Choroid plexus epithelial cell (primary cell): ENCODE data around the gene TEDC1.
A peak's percentile ranks its signal among the peaks of the same experiment; 100 is the strongest.

Experiments used
- DNase-seq: peaks from one replicate; pipeline ENCODE4 v3.0.0-alpha.2; 2010; ENCODE audit warnings: low read depth
- H3K4me3 ChIP-seq: 2 replicates; pipeline ENCODE4 v1.5.1; 2011; ENCODE audit warnings: low read depth, mild to moderate bottlenecking, control low read depth, low read length, moderate library complexity
- TF ChIP-seq, protein P1 (sequence below): conservative IDR thresholded peaks from 2 replicates; pipeline ENCODE4 v1.5.1; 2011; ENCODE audit warnings: low read depth, mild to moderate bottlenecking, control low read depth, inconsistent platforms, low read length, moderate library complexity

Gene TEDC1

DNA sequence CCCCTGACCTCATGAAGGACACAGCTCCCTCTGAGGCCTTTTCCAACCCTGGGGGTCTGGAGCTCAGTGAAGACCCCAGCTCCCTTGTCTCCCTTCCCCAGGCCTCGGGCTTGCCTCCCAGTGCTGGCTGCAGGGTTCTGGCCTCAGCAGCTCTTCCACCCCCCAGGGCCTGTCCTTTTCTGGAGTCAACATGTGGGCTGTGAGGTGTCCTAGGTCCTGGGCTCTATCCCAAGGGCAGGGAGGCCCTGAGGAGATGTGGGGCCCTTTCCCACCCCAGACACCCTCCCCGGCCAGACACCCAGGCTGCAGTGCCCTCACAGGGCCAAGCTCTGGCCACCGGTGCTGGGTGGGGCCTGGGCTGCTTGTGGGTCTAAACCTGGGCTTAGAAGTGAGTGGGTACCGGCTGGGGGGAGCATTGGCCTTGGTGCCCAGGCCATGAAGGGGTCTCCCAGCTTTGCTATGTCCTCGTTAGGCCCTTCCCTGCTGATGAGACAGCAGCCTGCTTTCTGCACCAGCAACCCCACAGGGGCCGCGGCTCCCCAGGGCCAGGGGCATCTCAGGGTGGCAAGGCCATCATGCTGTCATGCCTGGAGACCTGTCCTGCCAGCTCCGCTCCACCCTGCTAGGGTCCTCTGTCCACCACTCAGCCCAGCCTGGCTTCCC, 19.1 kb upstream of the TEDC1 start:
- no peak overlapping the region for H3K4me3 ChIP-seq
- TF ChIP-seq, protein P1, sequence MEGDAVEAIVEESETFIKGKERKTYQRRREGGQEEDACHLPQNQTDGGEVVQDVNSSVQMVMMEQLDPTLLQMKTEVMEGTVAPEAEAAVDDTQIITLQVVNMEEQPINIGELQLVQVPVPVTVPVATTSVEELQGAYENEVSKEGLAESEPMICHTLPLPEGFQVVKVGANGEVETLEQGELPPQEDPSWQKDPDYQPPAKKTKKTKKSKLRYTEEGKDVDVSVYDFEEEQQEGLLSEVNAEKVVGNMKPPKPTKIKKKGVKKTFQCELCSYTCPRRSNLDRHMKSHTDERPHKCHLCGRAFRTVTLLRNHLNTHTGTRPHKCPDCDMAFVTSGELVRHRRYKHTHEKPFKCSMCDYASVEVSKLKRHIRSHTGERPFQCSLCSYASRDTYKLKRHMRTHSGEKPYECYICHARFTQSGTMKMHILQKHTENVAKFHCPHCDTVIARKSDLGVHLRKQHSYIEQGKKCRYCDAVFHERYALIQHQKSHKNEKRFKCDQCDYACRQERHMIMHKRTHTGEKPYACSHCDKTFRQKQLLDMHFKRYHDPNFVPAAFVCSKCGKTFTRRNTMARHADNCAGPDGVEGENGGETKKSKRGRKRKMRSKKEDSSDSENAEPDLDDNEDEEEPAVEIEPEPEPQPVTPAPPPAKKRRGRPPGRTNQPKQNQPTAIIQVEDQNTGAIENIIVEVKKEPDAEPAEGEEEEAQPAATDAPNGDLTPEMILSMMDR = no peak
- no peak for DNase-seq

DNA sequence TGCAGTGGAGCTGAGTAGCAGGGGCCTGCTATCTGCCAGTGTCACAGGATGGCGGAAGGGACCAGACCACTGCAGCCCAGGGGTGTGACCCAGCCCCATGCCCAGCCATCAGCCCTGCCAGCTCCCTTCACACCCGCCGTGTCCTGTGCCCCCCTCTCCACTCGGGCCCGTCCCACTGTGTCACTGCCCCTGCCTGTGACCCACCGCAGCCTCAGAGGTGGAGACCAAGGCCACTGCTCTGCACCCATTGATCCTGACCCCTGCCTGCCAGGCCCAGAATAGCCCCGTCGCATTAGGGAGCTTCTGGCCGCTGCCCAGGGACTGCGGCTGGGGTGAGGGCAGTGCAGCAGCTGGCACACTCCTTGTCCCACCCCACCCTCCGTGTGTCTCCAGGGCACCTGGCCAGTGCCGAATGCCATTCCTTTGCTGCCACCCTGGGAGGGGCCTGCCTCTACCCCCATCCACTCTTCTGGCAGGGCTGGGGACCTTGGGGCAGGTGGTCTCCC, 18.5 kb upstream of the TEDC1 start:
- no peak overlapping the region for H3K4me3 ChIP-seq
- TF ChIP-seq, protein P1 = no peak
- DNase-seq = no peak

DNA sequence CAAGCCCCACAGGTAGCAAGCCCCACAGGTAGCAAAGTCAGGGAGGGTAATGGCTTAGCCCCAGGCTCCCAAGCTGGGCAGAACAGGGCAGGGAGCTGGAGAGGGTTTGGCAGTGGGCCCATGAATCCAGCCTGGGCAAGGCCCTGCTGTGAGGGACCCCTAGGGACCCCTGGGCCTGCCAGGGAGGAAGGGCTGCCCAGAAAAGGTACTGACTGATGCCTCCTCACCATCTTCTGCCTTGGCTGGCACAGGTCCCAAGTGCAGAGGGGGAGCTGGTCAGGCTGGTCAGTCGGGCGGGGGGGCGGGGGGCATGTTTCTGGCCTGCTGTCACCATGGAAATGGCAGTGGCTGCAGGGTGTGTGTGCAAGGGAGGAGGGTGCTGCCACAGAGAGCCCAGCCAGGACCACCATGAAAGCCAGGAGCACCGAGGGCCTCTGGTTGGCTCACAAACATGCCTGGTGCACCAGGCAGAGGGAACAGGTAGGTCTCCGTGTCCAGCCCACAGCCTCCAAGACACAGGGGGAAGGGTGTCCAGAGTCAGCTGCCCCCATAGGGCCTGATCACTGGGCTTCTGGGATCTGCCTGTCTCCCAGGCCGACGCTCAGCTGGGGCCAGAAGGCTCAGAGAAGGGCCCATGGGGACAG, 17.9 kb upstream of the TEDC1 start:
- no peak overlapping the region for H3K4me3 ChIP-seq
- DNase-seq = no peak
- TF ChIP-seq, protein P1 = no peak

DNA sequence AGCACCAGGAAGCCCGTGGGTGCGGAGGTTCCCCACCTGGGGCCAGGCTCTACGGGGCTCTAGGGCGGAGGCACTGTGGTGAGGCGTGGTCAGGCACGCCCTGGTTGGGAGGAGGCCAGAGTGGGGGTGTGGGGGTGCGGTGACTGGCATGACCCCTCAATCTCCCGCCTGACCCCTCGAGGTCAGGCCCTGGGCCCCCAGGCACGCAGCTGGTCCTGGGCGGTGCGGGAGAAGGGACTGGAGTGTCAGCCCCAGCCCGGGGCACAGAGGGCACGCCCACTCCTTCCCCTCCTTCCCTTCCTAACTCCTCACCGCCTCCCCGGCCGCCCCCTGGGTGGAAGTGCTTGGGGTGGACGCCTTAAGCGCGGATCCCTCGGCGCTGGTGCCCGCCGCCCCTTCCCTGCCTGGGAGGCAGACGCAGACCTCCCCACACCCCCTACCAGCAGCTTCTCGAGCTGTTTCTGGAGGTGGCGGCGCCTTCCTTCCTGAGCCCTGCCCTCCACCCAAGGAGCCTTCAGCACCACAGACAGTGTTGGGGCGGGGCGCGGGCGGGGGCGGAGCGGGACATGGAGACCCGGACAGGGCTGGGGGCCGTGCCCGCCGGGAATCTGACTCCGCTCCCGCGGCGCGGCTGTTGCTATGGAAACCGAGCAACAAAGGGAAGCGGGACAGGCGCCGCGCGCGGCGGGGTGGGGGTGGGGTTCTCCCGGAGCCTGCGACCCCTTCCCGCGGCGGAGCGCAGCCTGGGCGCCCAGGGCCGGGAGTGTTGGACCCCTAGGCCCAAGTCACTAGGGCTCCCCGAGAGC, 17.2 kb upstream of the TEDC1 start:
- peak; percentile 85 for DNase-seq
- TF ChIP-seq, protein P1 = no peak
- H3K4me3 ChIP-seq = peak overlapping the region; percentile 63

DNA sequence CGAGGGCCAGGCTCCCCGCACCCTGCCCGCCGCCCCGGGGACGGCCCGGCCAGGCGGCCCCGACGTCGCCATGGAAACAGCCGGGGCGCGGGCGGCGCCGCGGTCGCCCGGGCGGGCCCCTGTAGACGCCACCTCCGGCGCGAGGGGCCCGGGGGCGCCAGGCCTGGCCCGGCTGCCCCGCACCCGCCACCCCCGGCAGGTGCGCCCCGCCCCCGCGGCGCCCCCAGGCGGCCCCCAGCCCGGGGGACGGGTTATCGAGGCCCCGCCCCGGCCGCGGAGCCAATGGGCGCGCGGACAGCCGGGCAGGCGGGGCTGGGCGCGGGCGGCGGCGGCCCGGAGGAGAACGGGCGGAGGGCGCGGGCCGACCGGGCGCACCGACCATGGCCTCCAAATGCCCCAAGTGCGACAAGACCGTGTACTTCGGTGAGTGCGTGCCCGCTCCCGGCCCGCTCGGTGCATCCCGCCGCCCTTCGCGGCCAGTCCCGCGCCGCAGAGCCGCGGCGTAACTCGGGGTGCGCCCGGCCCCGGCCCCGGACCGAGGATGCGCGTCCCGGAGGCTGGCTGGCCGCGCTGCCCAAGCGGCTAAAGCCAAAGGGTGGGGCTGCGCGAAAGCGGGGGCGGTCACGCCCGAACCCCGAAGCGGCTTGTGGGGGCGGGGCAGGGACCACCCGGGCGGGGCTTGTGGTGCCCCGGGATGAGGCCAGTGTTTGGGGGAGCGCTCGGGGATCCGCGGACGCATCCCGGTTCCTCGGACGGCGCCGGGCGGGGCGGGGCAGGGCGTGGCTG, 16.4 kb upstream of the TEDC1 start, which contains the start of gene CRIP2:
Gene CRIP2 (plus strand): TSS at position 339 of the 786 bp plus-strand sequence. CDS start 42 bp downstream, at position 381.
- no peak for DNase-seq
- H3K4me3 ChIP-seq = peak within 1 kb of the TSS; percentile 63
- TF ChIP-seq, protein P1 = no peak
